Measurements from ENCODE around the gene TMEM151A.

The TMEM151A gene

DNA sequence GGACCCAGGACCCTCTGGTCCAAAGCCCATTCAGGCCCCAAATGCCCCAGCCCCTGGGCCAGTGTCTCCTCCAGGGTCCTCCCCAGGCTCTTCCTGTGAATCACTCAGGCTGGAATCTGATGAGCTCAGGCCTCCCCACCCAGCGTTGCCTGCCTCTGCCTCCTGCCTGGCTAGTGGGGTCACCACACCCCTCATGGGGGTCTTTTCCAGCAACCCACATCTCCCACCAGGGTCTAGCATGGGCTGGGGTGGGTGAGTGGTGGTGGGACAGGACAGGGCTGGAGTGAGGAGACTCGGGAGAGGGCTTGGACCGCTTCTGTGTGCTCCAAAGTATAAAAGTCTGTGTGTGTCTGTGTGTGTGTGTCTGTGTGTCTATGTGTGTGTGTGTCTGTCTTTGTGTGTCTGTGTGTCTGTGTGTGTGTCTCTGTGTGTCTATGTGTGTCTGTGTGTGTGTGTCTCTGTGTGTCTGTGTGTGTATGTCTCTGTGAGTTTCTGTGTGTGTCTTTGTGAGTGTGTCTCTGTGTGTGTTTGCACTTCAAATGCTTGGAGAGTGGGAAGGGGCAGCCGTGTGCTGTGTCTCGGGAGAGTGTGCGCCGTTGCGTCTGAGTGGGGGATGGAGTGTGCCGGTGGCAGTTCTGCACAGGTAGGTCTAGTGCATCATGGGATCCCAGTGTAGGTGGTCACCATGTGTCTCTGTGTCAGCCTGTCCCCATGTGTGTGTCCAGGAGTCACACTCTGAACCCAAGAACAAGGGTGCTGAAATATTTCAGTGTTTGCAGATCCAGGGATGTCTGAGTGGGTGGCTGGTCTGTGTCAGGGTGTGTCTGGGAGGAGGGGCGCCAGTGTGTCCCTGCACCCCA is 35.7 kb downstream of the TMEM151A start:
- TF ChIP-seq, protein P1, sequence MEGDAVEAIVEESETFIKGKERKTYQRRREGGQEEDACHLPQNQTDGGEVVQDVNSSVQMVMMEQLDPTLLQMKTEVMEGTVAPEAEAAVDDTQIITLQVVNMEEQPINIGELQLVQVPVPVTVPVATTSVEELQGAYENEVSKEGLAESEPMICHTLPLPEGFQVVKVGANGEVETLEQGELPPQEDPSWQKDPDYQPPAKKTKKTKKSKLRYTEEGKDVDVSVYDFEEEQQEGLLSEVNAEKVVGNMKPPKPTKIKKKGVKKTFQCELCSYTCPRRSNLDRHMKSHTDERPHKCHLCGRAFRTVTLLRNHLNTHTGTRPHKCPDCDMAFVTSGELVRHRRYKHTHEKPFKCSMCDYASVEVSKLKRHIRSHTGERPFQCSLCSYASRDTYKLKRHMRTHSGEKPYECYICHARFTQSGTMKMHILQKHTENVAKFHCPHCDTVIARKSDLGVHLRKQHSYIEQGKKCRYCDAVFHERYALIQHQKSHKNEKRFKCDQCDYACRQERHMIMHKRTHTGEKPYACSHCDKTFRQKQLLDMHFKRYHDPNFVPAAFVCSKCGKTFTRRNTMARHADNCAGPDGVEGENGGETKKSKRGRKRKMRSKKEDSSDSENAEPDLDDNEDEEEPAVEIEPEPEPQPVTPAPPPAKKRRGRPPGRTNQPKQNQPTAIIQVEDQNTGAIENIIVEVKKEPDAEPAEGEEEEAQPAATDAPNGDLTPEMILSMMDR (IDR thresholded peaks at IDR 0.05; ENCODE audit: low read depth, low read length, missing control alignments) = no peak
- H3K4me3 ChIP-seq (ENCODE audit: low read depth, low read length) = no peak overlapping the region

DNA sequence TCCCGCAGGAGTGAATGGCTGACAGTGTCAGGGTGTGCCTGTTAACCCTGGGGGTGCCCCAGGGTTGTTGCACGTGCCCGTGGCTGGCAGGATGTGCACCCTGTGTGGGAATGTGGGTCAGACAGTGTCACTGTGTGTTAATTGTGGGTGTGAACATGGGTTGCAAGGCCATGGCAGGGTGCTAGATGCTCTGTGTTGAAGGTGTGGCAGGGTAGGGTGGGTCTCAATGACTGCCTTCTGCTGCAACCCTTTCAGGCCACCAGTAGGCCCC is 36.3 kb downstream of the TMEM151A start:
- TF ChIP-seq, protein P1 (IDR thresholded peaks at IDR 0.05; ENCODE audit: low read depth, low read length, missing control alignments) = no peak
- DNase-seq (ENCODE audit: low read depth) = no peak
- in situ Hi-C loops (cut with HindIII; ENCODE audit: low sequenced_read_pairs) = no loop called here
- H3K4me3 ChIP-seq (ENCODE audit: low read depth, low read length) = no peak overlapping the region

More for the DNA sequence above, 35.7 kb downstream of the TMEM151A start:
- DNase-seq (ENCODE audit: low read depth) = no peak
- in situ Hi-C loops (cut with HindIII; ENCODE audit: low sequenced_read_pairs) = no loop called here

DNA sequence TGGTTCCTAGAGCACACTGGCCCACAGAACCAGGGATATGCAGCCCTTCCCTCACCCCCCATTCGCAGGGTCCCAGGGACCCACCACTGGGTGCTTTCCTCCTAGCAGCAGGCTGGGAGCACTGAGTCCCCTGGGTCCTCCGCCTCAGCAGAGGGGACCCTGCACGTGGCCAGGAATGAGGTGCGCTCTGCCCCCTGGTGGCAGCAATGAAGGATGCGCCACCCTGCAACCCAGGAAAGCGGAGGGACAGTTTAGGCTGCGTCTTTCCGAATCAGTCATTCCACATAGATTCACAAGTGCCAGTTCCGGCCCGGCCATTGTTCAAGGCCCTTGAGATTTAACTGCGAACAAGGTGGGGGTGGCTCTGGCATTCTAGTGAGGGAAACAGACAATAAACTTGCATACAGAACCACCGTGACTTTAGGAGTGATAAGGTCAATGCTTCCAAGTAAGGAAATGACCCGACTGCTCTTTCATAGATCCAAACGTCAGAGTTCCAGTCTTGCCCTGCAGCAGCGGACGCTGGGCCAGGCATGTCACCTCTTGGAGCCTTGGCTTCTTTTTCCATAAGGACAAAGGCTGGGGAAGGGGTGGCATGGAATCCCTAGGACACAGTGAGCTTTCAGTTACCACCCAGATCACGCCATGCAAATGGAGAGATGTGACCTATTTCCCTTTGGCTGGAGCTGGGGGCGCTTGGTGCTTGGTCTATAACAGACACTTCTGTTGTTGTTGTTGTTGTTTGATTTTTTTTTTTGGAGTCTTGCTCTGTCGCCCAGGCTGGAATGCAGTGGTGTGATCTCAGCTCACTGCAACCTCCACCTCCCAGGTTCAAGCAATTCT is 36.8 kb downstream of the TMEM151A start:
- DNase-seq (ENCODE audit: low read depth) = no peak
- in situ Hi-C loops (cut with HindIII; ENCODE audit: low sequenced_read_pairs) = no loop called here
- TF ChIP-seq, protein P1 (IDR thresholded peaks at IDR 0.05; ENCODE audit: low read depth, low read length, missing control alignments) = peak; percentile 92
- no peak overlapping the region for H3K4me3 ChIP-seq (ENCODE audit: low read depth, low read length)

- H3K4me3 ChIP-seq (ENCODE audit: low read depth, low read length) = no peak overlapping the region
- TF ChIP-seq, protein P1 (IDR thresholded peaks at IDR 0.05; ENCODE audit: low read depth, low read length, missing control alignments) = no peak
- DNase-seq (ENCODE audit: low read depth) = no peak
- in situ Hi-C loops (cut with HindIII; ENCODE audit: low sequenced_read_pairs) = no loop called here
These were observed 37.5 kb downstream of the TMEM151A start for GRCh38 chr11:66329165-66329673.

DNA sequence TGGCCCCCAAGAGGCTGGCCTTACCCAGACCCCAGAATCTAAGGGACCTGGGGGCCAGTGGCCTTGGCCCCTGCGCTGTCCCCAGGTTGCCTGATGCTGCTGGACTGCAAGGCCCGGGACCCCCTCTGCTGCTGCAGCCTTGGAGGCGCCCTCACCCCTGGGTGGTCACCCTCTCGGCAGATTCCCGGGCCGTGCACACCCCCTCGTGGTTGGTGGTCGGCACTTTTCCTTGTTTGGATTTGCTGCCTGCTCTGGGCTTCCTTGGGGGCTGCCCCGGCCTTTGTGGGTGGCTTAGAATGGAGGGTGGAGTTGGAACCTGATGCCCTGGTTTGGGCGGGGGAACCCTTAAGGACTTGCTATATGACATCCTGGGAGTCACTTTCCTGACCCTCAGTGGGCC is 39.2 kb downstream of the TMEM151A start:
- in situ Hi-C loops (cut with HindIII; ENCODE audit: low sequenced_read_pairs) = loop anchor here (10.0 kb wide), 1 partner anchor 56 kb away; the partner anchor contains the start of gene CNIH2
- no peak for DNase-seq (ENCODE audit: low read depth)
- TF ChIP-seq, protein P1 (IDR thresholded peaks at IDR 0.05; ENCODE audit: low read depth, low read length, missing control alignments) = no peak
- no peak overlapping the region for H3K4me3 ChIP-seq (ENCODE audit: low read depth, low read length)

DNA sequence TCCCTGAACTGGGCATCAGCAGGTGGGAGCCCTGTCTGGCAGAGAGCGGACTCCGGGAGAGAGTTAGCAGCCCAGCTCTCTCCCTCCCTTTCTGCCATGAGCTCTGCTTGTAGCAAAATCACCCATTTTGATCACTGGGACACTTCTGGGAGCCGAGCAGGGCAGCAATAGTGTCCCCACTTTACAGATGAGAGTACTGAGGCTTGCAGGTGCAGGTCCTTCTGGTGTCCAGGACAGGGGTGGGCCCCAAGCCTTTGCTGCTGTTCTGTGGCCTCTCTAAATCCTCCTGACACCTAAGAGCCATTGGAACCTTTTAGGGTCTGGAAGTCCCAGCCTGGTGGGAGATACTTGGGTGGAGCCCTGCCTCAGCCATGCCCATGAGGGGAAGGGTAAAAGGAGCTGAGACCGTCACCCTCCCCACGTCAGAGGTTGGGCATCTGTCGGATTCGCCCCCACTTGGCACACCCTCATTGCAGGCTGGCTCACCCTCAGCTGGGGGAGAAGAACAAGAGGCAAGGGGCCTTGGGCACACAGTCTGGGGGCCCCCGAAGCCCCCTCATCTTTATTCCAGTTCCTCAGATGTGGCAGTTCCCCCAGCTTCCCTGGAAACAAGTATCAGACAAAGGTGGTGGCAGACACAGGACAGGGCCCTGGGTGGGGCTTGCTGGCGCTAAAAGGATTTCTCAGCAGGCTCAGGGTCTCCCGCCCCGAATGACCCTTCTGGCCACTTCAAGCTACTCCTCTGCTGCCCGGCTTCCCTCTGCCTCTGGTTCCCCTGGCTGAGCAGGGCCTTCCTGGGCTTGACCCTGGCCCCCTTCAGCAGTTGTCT is 40.1 kb downstream of the TMEM151A start:
- no peak for DNase-seq (ENCODE audit: low read depth)
- TF ChIP-seq, protein P1 (IDR thresholded peaks at IDR 0.05; ENCODE audit: low read depth, low read length, missing control alignments) = no peak
- no peak overlapping the region for H3K4me3 ChIP-seq (ENCODE audit: low read depth, low read length)
- in situ Hi-C loops (cut with HindIII; ENCODE audit: low sequenced_read_pairs) = loop anchor here (10.0 kb wide), 1 partner anchor 57 kb away; the partner anchor contains the start of gene CNIH2

Data from astrocyte of the cerebellum (primary cell).